Thyroid gland (tissue), 4 donors: Measurements from ENCODE around the gene ZNF484. TPM values are rescaled to one million over a fixed set of nuclear protein-coding genes. Genes with fewer than 3 reads are reported as not detected.
"Not testable (repeated sequence)": the region's sequence is repeated elsewhere in the genome, so short reads cannot be mapped to it uniquely, and the experiment has no call there.

ENCODE experiments used
- DNase-seq, 2 donors: peaks; one replicate each; pipeline ENCODE4 v3.0.0-alpha.2; 2019
- H3K27ac ChIP-seq, 3 donors: fragments of 200-600 bp; sonication (generic); 1 replicate in 2 of 3; 2 replicates in 1 of 3; pipeline ENCODE4 v1.5.1; 2016 to 2019; ENCODE audit warnings: mild to moderate bottlenecking in 1 of 3, moderate library complexity in 1 of 3
- H3K27me3 ChIP-seq: fragments of 200-600 bp; sonication (generic); one replicate; pipeline ENCODE4 v1.5.1; 2019
- H3K36me3 ChIP-seq, 2 donors: fragments of 200-600 bp; sonication (generic); one replicate each; pipeline ENCODE4 v1.5.1; 2016 to 2019
- H3K4me1 ChIP-seq, 2 donors: fragments of 200-600 bp; sonication (generic); one replicate each; pipeline ENCODE4 v1.5.1; 2017 to 2019
- H3K4me3 ChIP-seq, 3 donors: fragments of 200-600 bp; sonication (generic); replicated peaks in 1 of 3; 1 replicate in 2 of 3; 2 replicates in 1 of 3; pipeline ENCODE4 v1.5.1; 2016; ENCODE audit warnings: mild to moderate bottlenecking in 1 of 3
- H3K9me3 ChIP-seq: fragments of 200-600 bp; sonication (generic); one replicate; pipeline ENCODE4 v1.5.1; 2017
- CTCF ChIP-seq, 6 experiments: fragments of 200-600 bp in 3 of 6; fragments of 450-650 bp in 3 of 6; sonication (generic) in 3 of 6; IDR thresholded peaks; one replicate each; pipeline ENCODE4 v1.5.1; 2016 to 2019; ENCODE audit warnings: antibody characterized with exemption in 6 of 6, mild to moderate bottlenecking in 2 of 6, inconsistent platforms in 1 of 6, moderate library complexity in 1 of 6
- POLR2A ChIP-seq, 2 donors: fragments of 450-650 bp; IDR thresholded peaks; one replicate each; pipeline ENCODE4 v1.6.1; 2017; ENCODE audit warnings: antibody characterized with exemption in 2 of 2, mild to moderate bottlenecking in 2 of 2, moderate library complexity in 1 of 2
- WGBS, 2 donors: methylation state at CpG; one replicate each; pipeline ENCODE4 v1.1.5; 2017; 5-methylcytosine and 5-hydroxymethylcytosine counted together
- intact Hi-C: fragments of 100-400 bp; cut with DNase I; formaldehyde crosslinking; loops from one replicate; pipeline ENCODE4 v1.15.1; 2023
- total RNA-seq, 4 donors: library from RNA; depleted of rRNA; stranded (reverse); fragments of >200 nt; gene quantifications; one replicate each; pipeline ENCODE4 v1.2.3, GENCODE V29; 2016

The ZNF484 gene
- total RNA-seq, 4 donors from 2014 or later = 18.5 to 28.4 (median 19.4) TPM

- intact Hi-C loops = no loop called here
- peaks cover 36 to 38% of the 10 kb centered on the region in 2 donors for H3K36me3 ChIP-seq
- H3K27ac ChIP-seq = no peak overlapping the region
- no peaks in the 10 kb centered on the region for H3K4me1 ChIP-seq
- no peak for TF ChIP-seq CTCF (IDR thresholded peaks at IDR 0.05)
- TF ChIP-seq POLR2A (IDR thresholded peaks at IDR 0.05) = no peak
- 85 to 96% methylated on average over 1 of the region's 1 CpG for WGBS, 2 donors
- no peaks in the 10 kb centered on the region for H3K9me3 ChIP-seq
- H3K27me3 ChIP-seq = no peaks in the 10 kb centered on the region
- no peak for DNase-seq
- H3K4me3 ChIP-seq = no peak overlapping the region
These were observed 31.1 kb downstream of the ZNF484 start for GRCh38 chr9:92846662-92847145.

GRCh38 chr9:92838411-92838810 lies 39.4 kb downstream of the ZNF484 start:
- DNase-seq, H3K9me3 ChIP-seq, H3K4me1 ChIP-seq, H3K27ac ChIP-seq, intact Hi-C loops, H3K4me3 ChIP-seq, H3K36me3 ChIP-seq, H3K27me3 ChIP-seq: not testable (repeated sequence)
- WGBS, 2 donors = 92 to 97% methylated on average over 1 of the region's 1 CpG

- no peak overlapping the region for H3K4me3 ChIP-seq
- no peak overlapping the region for H3K27ac ChIP-seq
- TF ChIP-seq POLR2A (IDR thresholded peaks at IDR 0.05) = no peak
- TF ChIP-seq CTCF (IDR thresholded peaks at IDR 0.05) = no peak
- no peaks in the 10 kb centered on the region for H3K9me3 ChIP-seq
- H3K4me1 ChIP-seq = no peaks in the 10 kb centered on the region
- H3K27me3 ChIP-seq = no peaks in the 10 kb centered on the region
- WGBS, 2 donors = 98 to 99% methylated on average over 25 of the region's 25 CpGs
- intact Hi-C loops = no loop called here
- no peaks in the 10 kb centered on the region for H3K36me3 ChIP-seq
- DNase-seq = no peak
These were observed 40.6 kb downstream of the ZNF484 start for GRCh38 chr9:92837191-92837590.

- 90 to 96% methylated on average over 2 of the region's 2 CpGs for WGBS, 2 donors
These were observed 48.4 kb downstream of the ZNF484 start for GRCh38 chr9:92829420-92829819.

GRCh38 chr9:92825065-92825464 lies 52.8 kb downstream of the ZNF484 start:
- DNase-seq = not testable (repeated sequence)

More at GRCh38 chr9:92829420-92829819, 48.4 kb downstream of the ZNF484 start:
- Histone ChIP-seq H3K27ac (no peak overlapping the region), H3K27me3 (no peaks in the 10 kb centered on the region), H3K4me3 (no peak overlapping the region), H3K36me3 (no peaks in the 10 kb centered on the region), H3K4me1 (no peaks in the 10 kb centered on the region), H3K9me3 (no peaks in the 10 kb centered on the region)
- intact Hi-C loops = no loop called here
- DNase-seq = no peak
- TF ChIP-seq CTCF (IDR thresholded peaks at IDR 0.05) (no peak), POLR2A (IDR thresholded peaks at IDR 0.05) (no peak)

GRCh38 chr9:92820964-92821363 lies 56.9 kb downstream of the ZNF484 start:
- Histone ChIP-seq H3K4me1 (no peaks in the 10 kb centered on the region), H3K27ac (no peak overlapping the region), H3K4me3 (no peak overlapping the region), H3K9me3 (no peaks in the 10 kb centered on the region), H3K36me3 (no peaks in the 10 kb centered on the region), H3K27me3 (no peaks in the 10 kb centered on the region)
- no peak for DNase-seq
- TF ChIP-seq POLR2A (IDR thresholded peaks at IDR 0.05) (no peak), CTCF (IDR thresholded peaks at IDR 0.05) (no peak)
- WGBS, 2 donors = 82 to 89% methylated on average over 3 of the region's 3 CpGs
- intact Hi-C loops = no loop called here

More at GRCh38 chr9:92825065-92825464, 52.8 kb downstream of the ZNF484 start:
- intact Hi-C loops, H3K4me1 ChIP-seq, H3K27me3 ChIP-seq, H3K4me3 ChIP-seq, H3K27ac ChIP-seq, H3K36me3 ChIP-seq, H3K9me3 ChIP-seq: not testable (repeated sequence)
- WGBS, 2 donors = 67 to 68% methylated on average over 2 of the region's 2 CpGs

GRCh38 chr9:92819898-92820297 lies 57.9 kb downstream of the ZNF484 start:
- H3K4me1 ChIP-seq, H3K9me3 ChIP-seq, H3K4me3 ChIP-seq, intact Hi-C loops, DNase-seq, H3K27ac ChIP-seq, H3K27me3 ChIP-seq, H3K36me3 ChIP-seq: not testable (repeated sequence)
- WGBS, 2 donors = 62 to 80% methylated on average over 1 of the region's 1 CpG

GRCh38 chr9:92809629-92810326 lies 68.1 kb downstream of the ZNF484 start:
- WGBS, 2 donors = 12 to 18% methylated on average over 17 to 20 of the region's 34 CpGs
- DNase-seq, H3K27ac ChIP-seq, intact Hi-C loops, H3K9me3 ChIP-seq, H3K36me3 ChIP-seq: not testable (repeated sequence)
- Histone ChIP-seq H3K4me1 (peaks cover 24 to 28% of the 10 kb centered on the region in 2 donors), H3K4me3 (peak overlapping the region in 1 of 3 donors; percentile 7), H3K27me3 (peaks cover 50% of the 10 kb centered on the region)
